Stimulated activated naive B cell treated with anti-CD40 and anti-IgM and Interleukin-4, amounts not matched to agents 10 μg/mL and 1 μg/mL and 100 μg/mL, for 72 hours (primary cell): ENCODE data around the gene IQCH.
A peak's percentile ranks its signal among the peaks of the same experiment; 100 is the strongest.

Experiments
- ATAC-seq, 2 donors: fragments of 150-1000 bp; cut with Tn5 transposase; replicated peaks; 2 replicates each; pipeline ENCODE4 v1.10.0; 2021; ENCODE audit warnings: moderate library complexity in 1 of 2
- DNase-seq: peaks from one replicate; pipeline ENCODE4 v3.0.0; 2021
- H3K27ac Mint-ChIP-seq: one replicate; pipeline ENCODE4 v1.8.0; 2022; ENCODE audit warnings: mild to moderate bottlenecking, mixed read lengths
- H3K27me3 Mint-ChIP-seq, 2 donors: one replicate each; pipeline ENCODE4 v1.8.0; 2022; ENCODE audit warnings: mixed read lengths in 2 of 2
- H3K36me3 Mint-ChIP-seq, 2 donors: one replicate each; pipeline ENCODE4 v1.8.0; 2022; ENCODE audit warnings: mixed read lengths in 2 of 2, mild to moderate bottlenecking in 1 of 2
- H3K4me1 Mint-ChIP-seq, 2 donors: one replicate each; pipeline ENCODE4 v1.8.0; 2022; ENCODE audit warnings: mixed read lengths in 2 of 2, mild to moderate bottlenecking in 1 of 2
- H3K4me3 Mint-ChIP-seq, 2 donors: one replicate each; pipeline ENCODE4 v1.8.0; 2022; ENCODE audit warnings: mild to moderate bottlenecking in 2 of 2, mixed read lengths in 2 of 2, moderate library complexity in 1 of 2
- H3K9me3 Mint-ChIP-seq, 2 donors: one replicate each; pipeline ENCODE4 v1.8.0; 2022; ENCODE audit warnings: mixed read lengths in 2 of 2, mild to moderate bottlenecking in 1 of 2

The IQCH gene

DNA sequence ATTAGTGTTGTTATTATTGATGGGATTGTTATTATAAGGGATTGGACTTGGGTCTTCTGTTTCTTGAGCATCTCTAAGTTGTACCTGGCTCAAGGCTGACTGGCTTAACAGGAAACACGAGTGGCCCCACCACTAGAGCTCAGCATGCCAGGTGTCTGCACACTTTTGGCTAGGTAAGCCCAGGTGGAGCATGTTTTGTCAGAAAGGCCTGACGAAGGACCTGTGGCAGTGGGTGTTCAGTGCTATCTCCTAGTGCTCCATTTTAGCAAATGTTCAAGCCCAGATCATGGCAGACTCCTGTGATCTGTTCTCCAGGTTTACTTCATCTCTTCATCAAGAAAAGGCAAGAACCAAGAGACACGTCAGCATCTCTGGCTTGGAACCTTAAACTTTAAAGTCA lies 291.3 kb downstream of the IQCH start:
- Mint-ChIP-seq H3K36me3 (peaks cover 4 to 14% of the 10 kb centered on the region in 2 donors), H3K27ac (no peak overlapping the region), H3K9me3 (no peaks in the 10 kb centered on the region), H3K4me3 (no peak overlapping the region), H3K4me1 (peaks cover 21 to 36% of the 10 kb centered on the region in 2 donors), H3K27me3 (no peaks in the 10 kb centered on the region)
- ATAC-seq (no peak), DNase-seq (no peak)

DNA sequence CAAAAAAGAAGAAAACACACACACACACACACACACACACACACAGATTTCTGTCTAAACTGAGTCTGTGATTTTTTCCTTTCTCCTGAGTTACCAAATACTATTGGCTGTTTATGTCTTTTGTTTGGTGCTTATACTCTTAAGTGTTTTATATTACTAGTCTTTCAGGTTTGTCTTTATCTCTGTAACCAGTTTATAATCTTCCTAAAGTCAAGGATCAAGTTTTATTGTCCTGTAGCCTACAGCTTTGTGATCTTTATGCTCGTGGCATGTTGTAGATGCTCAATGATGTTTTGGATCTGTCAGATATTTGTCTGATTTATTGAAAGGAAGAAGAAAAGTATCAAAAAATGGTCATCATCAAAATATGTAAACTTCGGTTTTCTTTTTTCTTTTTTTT lies 292.5 kb downstream of the IQCH start:
- DNase-seq (no peak), ATAC-seq (no peak)
- no peaks in the 10 kb centered on the region for H3K27me3 Mint-ChIP-seq
- no peaks in the 10 kb centered on the region for H3K9me3 Mint-ChIP-seq
- no peak overlapping the region for H3K4me3 Mint-ChIP-seq
- H3K36me3 Mint-ChIP-seq = peaks cover 4 to 17% of the 10 kb centered on the region in 2 donors
- H3K27ac Mint-ChIP-seq = no peak overlapping the region
- peaks cover 17 to 29% of the 10 kb centered on the region in 2 donors for H3K4me1 Mint-ChIP-seq

DNA sequence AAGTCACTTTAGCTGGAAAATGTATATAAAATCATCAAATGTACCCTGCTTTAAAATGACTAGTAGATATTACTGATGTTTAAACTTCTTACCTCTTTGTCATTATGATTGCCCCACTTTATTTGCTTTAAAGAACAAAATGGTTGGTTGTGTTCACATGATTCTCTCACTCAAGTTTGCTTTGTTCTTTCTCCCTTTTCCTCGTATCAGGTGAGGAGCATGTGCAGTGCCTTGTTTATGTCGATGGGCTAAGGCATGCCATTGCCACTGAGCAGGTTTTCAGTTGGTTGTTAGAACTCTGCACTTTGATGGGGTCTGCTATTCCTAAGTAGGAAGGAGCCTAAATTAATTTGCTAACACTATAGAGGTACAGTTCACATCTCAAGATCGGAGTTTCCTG lies 293.2 kb downstream of the IQCH start:
- H3K36me3 Mint-ChIP-seq = peaks cover 4 to 17% of the 10 kb centered on the region in 2 donors
- peak overlapping the region; percentile 65 for H3K27ac Mint-ChIP-seq
- H3K4me1 Mint-ChIP-seq = peaks cover 17 to 27% of the 10 kb centered on the region in 2 donors
- no peaks in the 10 kb centered on the region for H3K9me3 Mint-ChIP-seq
- H3K4me3 Mint-ChIP-seq = no peak overlapping the region
- H3K27me3 Mint-ChIP-seq = no peaks in the 10 kb centered on the region
- DNase-seq = no peak
- no peak for ATAC-seq

DNA sequence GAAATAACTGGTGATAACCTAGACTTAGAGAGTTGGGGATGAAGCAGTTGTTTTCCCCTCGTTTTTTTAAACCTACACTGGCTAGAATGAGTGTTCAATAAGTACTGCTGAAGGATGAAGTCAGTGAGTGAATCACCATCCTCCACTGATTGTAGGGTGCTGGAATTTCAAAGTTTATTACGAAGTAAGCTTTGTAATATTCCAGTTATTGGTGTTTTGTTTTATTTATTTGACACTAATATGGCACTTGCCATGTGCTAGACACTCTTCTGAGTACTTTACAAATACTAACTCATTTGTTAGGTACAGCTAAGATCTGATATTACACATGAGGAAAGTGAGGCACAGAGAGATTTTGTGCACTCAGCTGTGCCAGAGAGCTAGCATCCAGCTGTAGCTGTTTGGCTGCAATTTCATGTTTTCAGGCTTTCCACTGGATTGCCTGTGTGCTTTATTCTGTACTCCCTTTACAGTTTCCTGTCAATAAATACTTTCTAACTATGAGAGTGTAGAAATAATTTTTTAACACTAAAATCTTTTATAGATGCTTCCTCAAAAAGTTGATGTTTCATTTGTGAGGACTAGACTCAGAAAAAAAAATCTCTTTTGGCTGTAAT lies 293.8 kb downstream of the IQCH start:
- peaks cover 4 to 17% of the 10 kb centered on the region in 2 donors for H3K36me3 Mint-ChIP-seq
- DNase-seq (no peak), ATAC-seq (no peak)
- H3K27me3 Mint-ChIP-seq = no peaks in the 10 kb centered on the region
- no peaks in the 10 kb centered on the region for H3K9me3 Mint-ChIP-seq
- H3K4me3 Mint-ChIP-seq = no peak overlapping the region
- H3K27ac Mint-ChIP-seq = no peak overlapping the region
- H3K4me1 Mint-ChIP-seq = peaks cover 14 to 22% of the 10 kb centered on the region in 2 donors

DNA sequence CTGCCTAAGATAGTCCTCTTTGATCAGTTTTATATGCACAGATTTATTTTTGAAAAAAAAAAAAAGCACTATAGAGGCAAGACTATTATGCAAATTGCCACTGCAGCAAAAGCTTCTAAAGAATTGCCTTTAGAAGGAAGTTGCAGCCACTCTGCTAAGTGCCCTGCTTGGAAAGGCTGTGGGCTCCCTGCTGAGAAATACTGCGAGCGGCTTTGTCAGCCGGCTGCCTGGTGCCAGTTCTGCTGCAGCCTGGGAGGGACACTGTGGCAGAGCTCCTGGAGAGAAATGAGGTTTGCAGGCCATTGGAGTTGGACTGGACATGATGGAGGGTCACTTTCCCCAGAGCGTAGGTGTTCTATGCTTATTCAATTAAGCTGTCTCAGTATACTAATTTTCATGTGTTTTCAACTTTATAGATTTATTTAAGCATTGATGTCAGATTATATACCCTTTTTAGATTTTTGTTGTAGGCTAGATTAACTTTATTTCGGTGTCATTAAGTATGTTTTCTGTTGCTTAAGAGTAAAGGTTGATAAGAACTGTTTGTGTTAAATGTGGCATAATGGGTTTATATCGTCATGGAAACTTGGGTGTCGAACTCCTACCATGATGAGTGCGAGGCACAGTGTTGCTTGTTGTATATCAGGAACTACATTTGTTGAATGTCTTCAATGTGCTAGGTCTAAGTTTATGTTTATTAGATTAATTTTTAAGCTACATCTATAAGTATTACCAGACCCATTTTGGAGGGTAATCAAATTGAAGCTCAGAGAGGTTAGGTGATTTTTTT lies 294.5 kb downstream of the IQCH start:
- Mint-ChIP-seq H3K4me3 (no peak overlapping the region), H3K27me3 (no peaks in the 10 kb centered on the region), H3K9me3 (no peaks in the 10 kb centered on the region), H3K36me3 (peaks cover 4 to 17% of the 10 kb centered on the region in 2 donors), H3K27ac (peak overlapping the region; percentile 75), H3K4me1 (peaks cover 11 to 18% of the 10 kb centered on the region in 2 donors)
- ATAC-seq = peak in 1 of 2 donors; percentile 41
- DNase-seq = no peak

DNA sequence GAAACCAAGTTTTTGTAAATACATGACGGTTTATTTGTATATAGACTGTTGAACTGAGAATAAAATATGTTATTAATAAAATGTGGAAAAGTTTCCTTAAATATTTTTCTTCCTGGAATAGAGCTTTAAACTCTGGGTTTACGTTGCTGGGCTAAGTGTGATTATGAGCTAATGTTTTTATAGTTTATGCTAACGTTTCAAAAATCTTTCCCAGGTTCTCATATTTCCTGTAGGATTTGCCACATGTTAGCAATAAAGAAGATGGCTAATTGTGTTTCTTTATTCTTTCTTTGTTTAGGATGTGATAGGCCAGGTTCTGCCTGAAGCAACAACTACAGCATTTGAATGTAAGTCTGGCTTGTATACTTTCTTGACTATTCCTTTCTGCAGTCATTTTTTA lies 295.1 kb downstream of the IQCH start:
- peaks cover 6 to 18% of the 10 kb centered on the region in 2 donors for H3K36me3 Mint-ChIP-seq

DNA sequence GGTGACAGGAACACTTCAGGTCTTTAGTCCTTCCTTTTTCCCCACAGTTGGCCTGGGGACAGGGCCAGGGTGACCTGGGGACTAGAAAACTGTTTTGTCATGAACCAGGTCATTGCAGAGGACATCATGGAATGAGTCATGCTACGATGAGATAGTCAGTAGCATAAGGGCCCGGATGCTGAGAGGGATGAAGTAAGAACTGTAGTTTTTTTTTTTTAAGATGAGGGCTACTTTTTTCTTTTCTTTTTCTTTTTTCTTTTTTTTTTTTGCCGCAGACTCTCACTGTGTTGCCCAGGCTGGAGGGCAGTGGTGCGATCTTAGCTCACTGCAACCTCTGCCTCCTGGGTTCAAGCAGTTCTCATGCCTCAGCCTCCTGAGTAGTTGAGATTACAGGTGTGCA lies 295.9 kb downstream of the IQCH start:
- no peaks in the 10 kb centered on the region for H3K9me3 Mint-ChIP-seq
- H3K4me3 Mint-ChIP-seq = no peak overlapping the region
- no peak for DNase-seq
- peak overlapping the region; percentile 31 for H3K27ac Mint-ChIP-seq
- ATAC-seq = no peak
- peaks cover 5 to 11% of the 10 kb centered on the region in 2 donors for H3K4me1 Mint-ChIP-seq
- peaks cover 8 to 19% of the 10 kb centered on the region in 2 donors for H3K36me3 Mint-ChIP-seq
- no peaks in the 10 kb centered on the region for H3K27me3 Mint-ChIP-seq

More for the DNA sequence above, 295.1 kb downstream of the IQCH start:
- Mint-ChIP-seq H3K4me1 (peaks cover 8 to 12% of the 10 kb centered on the region in 2 donors), H3K27me3 (no peaks in the 10 kb centered on the region), H3K27ac (no peak overlapping the region), H3K4me3 (no peak overlapping the region), H3K9me3 (no peaks in the 10 kb centered on the region)
- DNase-seq = no peak
- no peak for ATAC-seq

DNA sequence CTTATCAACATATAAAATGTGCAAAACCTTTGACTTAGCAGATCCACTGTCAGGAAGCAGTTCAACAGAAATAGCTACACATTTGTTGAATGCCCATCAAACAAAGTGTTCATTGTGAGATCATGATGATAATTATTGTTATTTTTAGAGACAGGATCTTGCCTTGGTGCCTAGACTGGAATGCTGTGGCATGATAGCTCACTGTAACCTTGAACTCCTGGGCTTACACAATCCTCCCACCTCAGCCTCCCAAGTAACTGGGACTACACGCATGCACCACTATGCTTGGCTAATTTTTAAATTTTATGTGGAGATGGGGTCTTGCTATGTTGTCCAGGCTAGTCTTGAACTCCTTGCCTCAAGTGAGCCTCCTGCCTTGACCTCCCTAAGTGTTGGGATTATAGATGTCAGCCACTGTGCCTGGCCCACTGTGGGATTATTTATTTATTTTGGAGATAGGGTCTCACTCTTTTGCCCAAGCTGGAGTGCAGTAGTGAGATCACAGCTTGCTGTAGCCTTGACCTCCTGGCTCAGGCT lies 296.7 kb downstream of the IQCH start:
- Mint-ChIP-seq H3K4me1 (peaks cover 5 to 11% of the 10 kb centered on the region in 2 donors), H3K36me3 (peaks cover 11 to 23% of the 10 kb centered on the region in 2 donors), H3K27me3 (no peaks in the 10 kb centered on the region), H3K9me3 (no peaks in the 10 kb centered on the region), H3K4me3 (no peak overlapping the region), H3K27ac (no peak overlapping the region)
- DNase-seq = no peak
- no peak for ATAC-seq
